GDM1 (cell line): ENCODE data around the gene PI4K2A.

Experiments used
- DNase-seq: peaks from one replicate; lab custom pipeline; 2025; lab: John Stamatoyannopoulos, UW

PI4K2A gene

GRCh38 chr10:97640174-97640867, at the start of gene PI4K2A:
PI4K2A (plus strand) TSS chr10:97640671; CDS start chr10:97640743, 72 bp downstream.
- DNase-seq, result peak; percentile 98

GRCh38 chr10:97590748-97591495, 49.5 kb upstream of the PI4K2A start:
- no peak for DNase-seq

GRCh38 chr10:97593421-97593820, 47.0 kb upstream of the PI4K2A start:
- DNase-seq, result no peak

GRCh38 chr10:97596101-97597082, 44.1 kb upstream of the PI4K2A start:
- no peak for DNase-seq

GRCh38 chr10:97597778-97598177, 42.7 kb upstream of the PI4K2A start:
- no peak for DNase-seq

- no peak for DNase-seq
These were observed 41.8 kb upstream of the PI4K2A start for GRCh38 chr10:97598407-97599271.

- no peak for DNase-seq
These were observed 41.2 kb upstream of the PI4K2A start for GRCh38 chr10:97599272-97599619.

- no peak for DNase-seq
These were observed 39.9 kb upstream of the PI4K2A start for GRCh38 chr10:97600616-97601015.

GRCh38 chr10:97601268-97602215, 38.9 kb upstream of the PI4K2A start:
- no peak for DNase-seq

- no peak for DNase-seq
These were observed 33.3 kb upstream of the PI4K2A start for GRCh38 chr10:97607095-97607636.

GRCh38 chr10:97608991-97609561, 31.4 kb upstream of the PI4K2A start:
- DNase-seq, result no peak

GRCh38 chr10:97611473-97611872, 29.0 kb upstream of the PI4K2A start:
- DNase-seq, result no peak

GRCh38 chr10:97612386-97612785, 28.1 kb upstream of the PI4K2A start:
- no peak for DNase-seq

- DNase-seq, result no peak
These were observed 22.2 kb upstream of the PI4K2A start for GRCh38 chr10:97618285-97618684.

- no peak for DNase-seq
These were observed 21.7 kb upstream of the PI4K2A start for GRCh38 chr10:97618733-97619132.

GRCh38 chr10:97623277-97623676, 17.2 kb upstream of the PI4K2A start:
- no peak for DNase-seq

GRCh38 chr10:97627731-97628130, 12.7 kb upstream of the PI4K2A start:
- DNase-seq, result no peak

GRCh38 chr10:97628228-97628627, 12.2 kb upstream of the PI4K2A start:
- no peak for DNase-seq

- DNase-seq, result no peak
These were observed 11.2 kb upstream of the PI4K2A start for GRCh38 chr10:97629289-97629688.

- DNase-seq, result no peak
These were observed 9.4 kb upstream of the PI4K2A start for GRCh38 chr10:97631098-97631497.
